PC-3 (cell line): ENCODE data around the gene IKBKE.

ENCODE experiments used
- CTCF ChIP-seq: fragments of 300-600 bp; sonication (generic); conservative IDR thresholded peaks from 2 replicates; pipeline ENCODE4 v1.5.1; 2017; ENCODE audit warnings: antibody characterized with exemption, low read depth, mild to moderate bottlenecking, low read length
- EZH2phosphoT487 ChIP-seq: fragments of 300-600 bp; sonication (generic); IDR thresholded peaks from 2 replicates; pipeline ENCODE4 v1.6.1; 2018; ENCODE audit warnings: mild to moderate bottlenecking, antibody characterized with exemption, low read length, borderline replicate concordance

GRCh38 chr1:206463911-206464310 is 6.4 kb upstream of the IKBKE start:
- TF ChIP-seq CTCF (no peak), EZH2phosphoT487 (no peak)
